ENCODE results near the gene CNTNAP2. TPM values are rescaled to one million over a fixed set of nuclear protein-coding genes. Genes with fewer than 3 reads are reported as not detected.

Gene CNTNAP2
- total and polyA plus RNA-seq, 4 donors, result 0.14 to 2.3 (median 1.1) TPM

- H3K9ac ChIP-seq (ENCODE audit: low read depth in 1 of 2, low read length in 2 of 2), result no peak overlapping the region
- no peak for DNase-seq (ENCODE audit: low spot score)
- H3K9me3 ChIP-seq (ENCODE audit: control insufficient read depth in 4 of 4, low read length in 3 of 4), result no peaks in the 10 kb centered on the region
- peaks cover 0 to 11% (median 1%) of the 10 kb centered on the region in 4 donors for H3K27me3 ChIP-seq (ENCODE audit: control insufficient read depth in 4 of 4, insufficient read depth in 4 of 4, low read length in 3 of 4)
- 76% methylated on average over 4 of the region's 4 CpGs for WGBS
- H3K4me3 ChIP-seq (ENCODE audit: low read depth in 1 of 3, low read length in 3 of 3), result no peak overlapping the region
- TF ChIP-seq RAD21 (IDR thresholded peaks at IDR 0.05) (no peak), ZBTB33 (IDR thresholded peaks at IDR 0.05) (no peak), HNF4A (conservative IDR thresholded peaks at IDR 0.05) (no peak)
- H3K36me3 ChIP-seq (ENCODE audit: control insufficient read depth in 4 of 4, insufficient read depth in 3 of 4, low read depth in 1 of 4, low read length in 3 of 4), result no peaks in the 10 kb centered on the region
- H3K27ac ChIP-seq (ENCODE audit: low read depth in 1 of 2, low read length in 2 of 2), result no peak overlapping the region
- peaks cover 0 to under 1% (median under 1%) of the 10 kb centered on the region in 4 donors for H3K4me1 ChIP-seq (ENCODE audit: control insufficient read depth in 4 of 4, insufficient read depth in 4 of 4, low read length in 3 of 4)
These were observed 2042.7 kb downstream of the CNTNAP2 start for GRCh38 chr7:148159331-148159730.

GRCh38 chr7:148161776-148162175 is 2045.2 kb downstream of the CNTNAP2 start:
- no peaks in the 10 kb centered on the region for H3K4me1 ChIP-seq (ENCODE audit: control insufficient read depth in 4 of 4, insufficient read depth in 4 of 4, low read length in 3 of 4)
- H3K36me3 ChIP-seq (ENCODE audit: control insufficient read depth in 4 of 4, insufficient read depth in 3 of 4, low read depth in 1 of 4, low read length in 3 of 4), result no peaks in the 10 kb centered on the region
- H3K9me3 ChIP-seq (ENCODE audit: control insufficient read depth in 4 of 4, low read length in 3 of 4), result no peaks in the 10 kb centered on the region
- H3K27ac ChIP-seq (ENCODE audit: low read depth in 1 of 2, low read length in 2 of 2), result no peak overlapping the region
- peaks cover 0 to 5% (median 2%) of the 10 kb centered on the region in 4 donors for H3K27me3 ChIP-seq (ENCODE audit: control insufficient read depth in 4 of 4, insufficient read depth in 4 of 4, low read length in 3 of 4)
- TF ChIP-seq HNF4G (IDR thresholded peaks at IDR 0.05) (no peak), YY1 (IDR thresholded peaks at IDR 0.05) (no peak), MAX (IDR thresholded peaks at IDR 0.05) (no peak), ATF3 (IDR thresholded peaks at IDR 0.05) (no peak), JUND (IDR thresholded peaks at IDR 0.05) (no peak), REST (IDR thresholded peaks at IDR 0.05) (no peak), ZBTB33 (IDR thresholded peaks at IDR 0.05) (no peak), TAF1 (conservative IDR thresholded peaks at IDR 0.05) (no peak), CTCF (IDR thresholded peaks at IDR 0.05; ENCODE audit: low read depth, low read length, missing input control) (no peak), GABPA (IDR thresholded peaks at IDR 0.05 in 1 of 2, conservative IDR thresholded peaks at IDR 0.05 in 1 of 2) (no peak), SP1 (IDR thresholded peaks at IDR 0.05) (no peak), RXRA (IDR thresholded peaks at IDR 0.05) (no peak), FOXA1 (IDR thresholded peaks at IDR 0.05) (no peak), EGR1 (IDR thresholded peaks at IDR 0.05; ENCODE audit: low read depth in 2 of 2) (no peak), NR2F2 (IDR thresholded peaks at IDR 0.05) (no peak), HNF4A (conservative IDR thresholded peaks at IDR 0.05) (no peak)
- DNase-seq (ENCODE audit: low spot score), result no peak
- no peak overlapping the region for H3K9ac ChIP-seq (ENCODE audit: low read depth in 1 of 2, low read length in 2 of 2)
- no peak overlapping the region for H3K4me3 ChIP-seq (ENCODE audit: low read depth in 1 of 3, low read length in 3 of 3)
- WGBS, result 85% methylated on average over 4 of the region's 4 CpGs
